ENCODE results near the gene RBKS.

RBKS gene

DNA sequence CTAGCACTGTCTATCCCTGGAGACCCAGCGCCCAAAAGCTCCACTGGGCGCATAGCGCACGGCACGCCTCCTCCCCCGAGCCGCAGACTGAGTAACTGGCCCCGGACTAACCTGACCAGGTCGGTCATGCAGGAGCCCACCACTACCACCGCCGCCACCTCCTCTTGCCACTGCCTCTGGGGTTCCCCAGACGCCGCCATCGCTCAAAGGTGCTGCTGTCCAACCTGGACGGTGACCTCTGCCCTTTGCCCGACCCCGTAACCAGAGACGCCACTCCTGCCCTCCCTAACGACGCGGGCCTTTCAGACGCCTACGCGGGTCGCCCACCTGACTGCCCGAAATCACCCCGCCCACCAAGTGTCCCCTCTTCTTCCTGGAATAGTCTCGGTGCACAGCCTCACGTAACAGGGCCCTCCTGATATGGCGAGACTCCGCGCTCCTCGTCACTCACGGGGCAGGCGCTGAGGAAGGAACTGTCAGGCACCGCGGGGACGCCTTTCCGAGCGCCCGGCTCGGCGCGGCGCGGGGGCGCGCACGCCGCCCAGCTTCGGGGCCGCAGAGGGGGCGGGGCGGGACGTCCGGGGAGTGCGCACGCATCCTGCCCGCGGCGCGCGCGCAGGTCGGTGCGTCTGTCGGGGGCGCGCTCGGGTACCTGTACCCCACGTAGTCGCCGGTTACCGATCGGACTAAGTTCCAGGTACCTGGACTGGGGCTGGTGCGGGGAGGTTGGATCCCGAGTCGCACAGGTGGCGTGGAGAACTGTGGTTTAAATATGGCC lies at the start of gene RBKS, which contains the start of gene BABAM2:
Gene RBKS (minus strand): TSS at position 242 of the 778 bp plus-strand sequence. CDS start 42 bp downstream, at position 200.
Gene BABAM2 (plus strand): TSS at position 584 of the 778 bp plus-strand sequence. CDS start 3,828 bp downstream, outside the sequence.
- DNase-seq: peak; percentile 73

DNA sequence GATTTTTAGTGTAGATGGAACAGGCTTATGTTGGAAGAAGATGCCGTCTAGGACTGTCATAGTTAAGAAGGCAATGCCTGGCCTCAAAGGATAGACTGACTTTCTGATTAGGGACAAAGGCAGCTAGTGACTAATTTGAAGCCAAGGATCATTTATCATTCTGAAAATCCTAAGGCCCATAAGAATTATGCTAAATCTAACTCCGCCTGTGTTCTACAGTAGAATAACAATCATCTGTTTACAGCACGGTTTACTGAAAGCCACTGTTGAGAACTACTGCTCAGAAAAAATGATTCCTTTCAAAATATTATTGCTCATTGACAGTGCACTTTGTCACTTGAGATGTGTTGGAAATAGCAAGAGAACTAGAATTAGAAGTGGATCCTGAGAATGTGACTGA lies 44.8 kb upstream of the RBKS start:
- DNase-seq: no peak

DNA sequence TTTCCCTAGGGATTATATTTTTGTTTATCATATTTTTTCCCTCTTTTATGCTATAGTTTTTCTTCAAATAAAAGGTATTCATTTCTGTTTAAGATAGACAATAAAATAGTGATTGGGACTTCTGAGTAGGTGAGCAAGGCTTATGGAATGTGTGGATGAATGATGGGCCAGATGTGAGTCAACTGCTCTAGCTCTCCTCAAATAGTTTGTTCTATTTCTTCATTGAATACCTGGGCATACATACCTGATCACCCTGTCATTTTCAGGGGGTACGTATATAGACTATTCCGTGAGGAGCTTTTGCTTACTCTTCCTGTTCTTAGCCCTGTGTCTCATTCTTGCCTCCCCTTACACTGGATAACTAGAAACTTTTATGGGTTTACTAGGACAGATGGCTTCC lies 42.2 kb upstream of the RBKS start:
- DNase-seq: no peak

DNA sequence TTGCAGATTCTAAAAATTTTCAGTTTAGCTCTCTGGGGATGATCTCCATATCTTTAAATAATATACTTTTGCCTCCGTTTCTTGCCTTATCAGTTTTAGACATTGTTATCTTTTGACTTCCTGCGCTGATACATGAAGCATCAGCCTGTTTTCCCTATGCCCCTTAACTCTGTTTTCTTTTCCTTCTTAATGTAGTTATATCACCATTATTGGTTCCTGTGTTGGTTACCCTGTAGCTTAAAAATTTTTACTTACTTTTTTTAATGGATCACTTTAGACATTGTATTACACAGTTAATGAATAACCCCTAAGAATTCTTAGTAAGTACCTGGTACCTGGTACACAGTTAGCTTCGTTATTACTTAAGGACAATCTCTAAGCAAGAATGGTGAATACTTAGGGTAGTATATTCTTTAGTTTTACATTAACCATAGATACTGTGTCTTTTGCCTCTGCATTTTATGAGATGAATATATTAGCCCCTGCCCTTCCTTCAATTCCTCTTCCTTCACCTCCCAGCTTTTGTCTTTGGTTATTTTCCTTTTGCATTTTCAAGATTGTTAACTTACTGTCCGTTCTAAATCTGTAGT lies 41.3 kb upstream of the RBKS start:
- DNase-seq: no peak

DNA sequence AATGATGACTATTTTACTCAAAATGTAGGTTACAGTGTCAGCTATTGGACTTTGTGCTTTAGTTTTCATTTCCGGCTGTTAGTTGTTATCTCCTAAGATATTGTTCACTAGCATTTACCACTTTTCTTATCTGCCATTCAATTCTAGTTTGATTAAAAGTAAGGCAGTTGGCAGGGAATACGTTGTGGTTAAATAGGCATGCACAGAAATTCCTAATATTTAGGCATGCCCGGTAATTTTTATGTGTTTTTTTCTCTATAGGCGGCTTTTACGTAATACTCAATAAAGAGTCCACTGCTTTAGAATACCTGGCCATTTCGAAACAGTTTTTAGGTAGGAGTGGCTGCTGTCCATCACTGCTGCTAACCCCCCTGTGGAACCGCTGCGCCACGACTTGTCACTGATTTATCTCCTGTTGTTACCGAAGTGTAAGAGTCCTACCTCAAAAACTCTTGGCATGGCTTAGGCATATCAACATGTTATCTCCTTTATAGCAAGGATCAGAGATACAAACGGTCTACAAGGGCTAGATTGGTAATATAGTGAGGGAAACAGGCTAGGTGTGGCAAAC lies 39.8 kb upstream of the RBKS start:
- no peak for DNase-seq

DNA sequence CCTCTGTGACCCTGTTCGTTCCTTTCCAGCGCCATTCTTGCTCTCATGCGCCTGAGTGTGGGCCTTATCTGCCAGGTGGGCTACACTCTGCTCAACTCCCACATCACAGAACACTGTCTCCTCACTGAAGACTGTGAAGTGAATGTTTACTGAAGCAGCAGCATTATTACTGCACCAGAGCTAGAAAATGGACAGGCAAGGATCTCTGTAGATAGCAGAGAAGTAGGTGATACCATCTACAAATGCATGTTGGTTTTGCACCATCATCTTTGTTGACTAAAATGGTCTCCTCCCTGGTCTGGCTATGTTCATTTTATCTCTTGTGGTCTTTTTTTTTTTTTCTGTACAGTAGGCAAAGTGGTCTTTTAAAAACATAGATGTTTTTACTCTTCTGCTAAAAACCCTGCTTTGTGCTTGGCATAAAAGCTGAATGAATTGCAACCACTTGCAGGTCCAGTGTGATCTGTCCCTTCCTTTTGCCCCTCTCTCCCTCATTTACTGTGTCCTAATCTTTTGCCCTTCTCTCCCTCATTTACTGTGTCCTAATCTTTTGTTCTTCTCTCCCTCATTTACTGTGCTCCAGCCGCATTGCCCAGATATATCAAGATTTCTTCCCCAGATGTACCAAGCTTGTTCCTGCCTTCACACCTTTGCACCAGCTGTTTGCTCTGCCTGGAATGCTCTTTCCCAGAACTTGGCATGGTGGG lies 35.7 kb upstream of the RBKS start:
- no peak for DNase-seq

DNA sequence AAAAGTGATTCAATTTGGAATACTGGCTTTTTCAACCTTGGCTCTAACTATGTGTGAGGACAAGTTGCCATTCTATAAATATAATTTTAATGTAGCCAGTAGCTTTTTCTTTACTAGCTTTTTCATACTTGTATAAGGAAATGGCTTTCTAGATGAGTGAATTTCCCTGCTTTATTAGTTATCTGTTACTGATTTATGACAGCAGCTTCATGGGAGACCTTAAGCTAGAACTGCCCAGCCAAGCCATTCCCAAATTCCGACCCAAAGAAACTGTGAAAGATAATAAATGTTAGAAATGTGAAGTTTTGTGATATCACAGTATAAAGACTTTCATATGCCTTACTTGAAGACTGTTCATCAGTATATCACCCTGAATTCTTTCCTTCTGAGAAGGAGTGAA lies 32.7 kb upstream of the RBKS start:
- DNase-seq: no peak

DNA sequence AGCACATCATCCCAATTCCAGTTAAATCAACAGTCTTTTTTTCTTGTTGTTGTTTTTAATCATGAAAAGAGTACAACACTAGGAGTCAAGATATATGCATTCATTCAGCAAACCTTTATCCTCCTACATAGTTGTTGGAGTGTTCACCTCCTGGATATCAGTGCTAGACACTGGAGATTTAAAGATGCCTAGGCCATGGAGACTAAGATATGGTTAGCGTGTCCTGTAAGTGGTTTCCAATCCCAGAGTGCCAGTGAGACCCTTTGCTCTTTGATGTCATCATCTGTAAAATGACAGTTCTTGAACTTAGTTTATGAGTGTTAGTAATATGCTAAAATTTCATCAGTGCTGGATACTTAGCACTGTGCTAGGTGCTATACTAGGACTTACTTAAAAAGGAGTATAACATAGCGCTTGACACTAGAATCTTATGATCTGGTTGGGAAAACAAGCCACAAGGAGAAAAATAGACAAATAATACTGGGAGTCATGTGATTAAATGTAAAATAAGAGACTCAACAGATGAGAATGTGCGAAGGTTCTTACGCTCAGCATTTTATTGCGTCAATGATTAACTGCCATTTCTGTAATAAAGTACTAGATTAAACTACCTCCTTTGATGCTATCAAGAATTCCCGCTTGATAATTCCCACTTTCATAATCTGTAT lies 31.8 kb upstream of the RBKS start:
- DNase-seq: no peak

DNA sequence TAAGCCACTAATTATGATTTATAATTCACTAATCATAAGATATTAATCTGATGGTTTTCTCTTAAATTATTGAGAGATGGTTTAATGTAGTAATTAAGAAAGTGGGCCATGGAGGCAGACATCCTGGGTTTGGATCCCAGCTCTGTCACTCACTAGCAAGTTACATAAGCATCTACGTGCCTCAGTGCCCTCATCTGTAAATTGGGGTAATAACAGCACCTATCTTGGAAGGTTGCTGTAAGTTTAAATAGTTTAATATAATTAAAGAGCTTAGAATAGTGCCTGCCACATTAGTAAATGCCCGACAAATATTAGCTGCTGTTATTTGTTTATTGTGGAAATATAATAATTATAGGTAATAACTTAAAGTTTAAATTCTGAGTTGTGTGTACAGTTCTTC lies 31.2 kb upstream of the RBKS start:
- no peak for DNase-seq

DNA sequence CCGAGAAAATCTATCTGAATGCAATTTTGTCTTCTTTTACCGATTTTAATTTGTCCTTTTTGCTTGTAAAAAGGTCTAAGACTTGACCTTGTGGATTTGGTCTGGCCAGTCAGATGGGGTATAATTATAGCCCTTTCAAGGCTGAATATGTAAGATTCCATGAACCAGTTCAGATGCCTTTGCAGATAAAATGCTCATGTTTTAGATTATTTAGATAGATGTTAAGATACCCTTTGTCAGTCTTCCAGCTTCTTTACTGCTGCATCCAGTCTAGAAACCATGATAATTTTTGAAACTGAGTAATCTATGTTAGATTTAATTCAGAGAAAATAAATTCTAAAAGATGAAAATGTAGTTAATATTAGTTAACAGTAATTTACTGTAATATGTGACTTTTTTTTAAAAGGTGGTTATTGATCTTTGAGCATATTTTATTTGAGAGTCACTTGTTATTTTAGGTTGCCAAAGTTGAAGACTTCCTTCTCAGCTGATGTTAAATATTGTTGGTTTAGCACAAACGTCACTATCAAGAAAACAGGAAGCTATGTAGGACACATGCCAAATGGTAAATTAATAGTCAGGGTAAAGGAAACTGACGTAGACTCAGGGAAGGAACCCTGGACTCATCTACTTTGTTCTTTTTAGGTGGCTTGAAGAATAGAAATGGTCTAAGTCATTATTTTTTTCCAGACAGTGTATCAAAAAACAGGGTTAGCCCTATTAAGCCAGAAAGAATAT lies 30.1 kb upstream of the RBKS start:
- no peak for DNase-seq

DNA sequence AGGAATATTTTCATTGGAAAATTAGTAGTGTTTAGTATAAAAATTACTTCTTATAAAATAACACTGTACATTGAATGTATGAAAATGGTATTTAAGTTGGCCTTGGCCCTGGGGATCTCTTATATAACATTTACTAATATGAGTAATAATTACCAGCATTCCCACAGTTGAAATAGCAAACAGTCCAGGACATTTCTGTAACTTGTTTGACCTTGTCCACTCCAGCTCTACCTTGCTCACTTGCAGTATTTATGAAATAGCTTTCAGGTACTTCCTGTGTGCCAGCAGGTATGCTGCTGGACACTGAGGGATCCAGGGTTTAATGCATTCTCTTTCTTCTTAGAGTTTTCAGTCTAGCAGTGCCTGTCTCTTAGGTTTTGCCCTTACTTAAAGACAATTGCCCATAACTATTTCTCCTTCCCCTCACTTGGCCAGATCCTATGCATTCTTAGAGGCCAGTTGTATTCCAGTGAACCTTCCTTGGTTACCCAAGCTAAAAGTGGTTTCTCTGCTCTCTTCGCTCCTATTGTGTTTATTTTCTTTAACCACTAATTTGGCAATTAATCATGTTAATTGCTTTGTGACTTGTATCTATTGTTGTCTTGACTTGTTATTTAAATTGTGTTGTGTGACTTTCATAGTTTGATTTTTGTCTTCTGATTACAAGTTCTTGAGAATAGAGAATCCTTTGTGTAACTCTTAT lies 26.3 kb upstream of the RBKS start:
- DNase-seq: no peak

DNA sequence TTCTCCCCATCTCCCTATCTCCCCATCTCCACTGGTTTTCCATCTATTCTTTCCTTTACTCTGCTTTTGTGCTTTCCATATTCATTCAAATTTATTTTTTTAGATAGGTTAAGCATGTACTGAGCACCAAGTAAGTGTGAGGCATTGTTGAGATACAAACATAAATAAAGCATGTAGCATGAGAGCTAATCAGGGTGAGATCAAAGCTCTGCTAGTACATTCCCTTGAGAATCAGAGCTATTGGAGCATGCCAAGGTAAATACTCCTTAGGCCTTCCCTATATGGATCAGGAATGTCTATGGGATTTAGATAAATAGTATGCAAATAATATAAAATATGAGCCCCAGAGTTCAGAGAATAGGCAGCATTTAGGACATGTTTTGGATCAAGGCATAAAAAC lies 25.7 kb upstream of the RBKS start:
- no peak for DNase-seq

DNA sequence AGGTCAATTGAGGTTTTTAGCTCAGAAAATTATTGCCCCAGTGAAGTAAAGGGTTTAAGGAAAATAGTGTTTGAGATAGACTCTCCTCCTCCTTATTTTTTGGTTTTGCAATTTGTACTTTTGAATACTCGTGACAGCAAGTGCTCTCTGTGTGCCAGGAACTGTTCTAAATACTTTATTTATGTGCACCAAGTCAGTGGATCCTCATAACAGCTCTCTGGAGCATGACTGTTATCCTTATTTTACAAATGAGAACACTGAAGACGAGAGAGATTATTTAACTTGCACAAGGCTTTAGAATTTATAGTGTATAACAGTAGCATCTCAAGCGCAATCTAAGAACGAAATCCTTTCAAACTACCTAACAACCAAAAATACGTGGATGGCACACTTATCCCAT lies 25.0 kb upstream of the RBKS start:
- no peak for DNase-seq

DNA sequence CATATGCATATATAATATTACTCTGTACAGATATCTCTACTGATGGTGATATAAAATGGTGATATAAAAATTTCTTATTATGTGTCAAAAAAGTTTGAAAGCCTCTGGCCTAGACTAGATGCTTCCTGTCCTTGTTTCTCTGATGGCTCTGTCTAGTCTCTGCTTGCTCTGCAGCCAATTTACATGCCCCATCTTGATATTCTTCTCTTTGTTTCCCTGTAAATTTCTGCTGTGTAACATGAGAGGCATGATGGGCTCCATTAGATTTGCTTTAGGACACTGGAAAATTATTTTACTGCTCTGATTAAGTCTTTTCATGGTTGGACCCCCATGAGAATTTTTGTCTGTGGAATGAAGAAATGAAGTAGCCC lies 24.6 kb upstream of the RBKS start:
- no peak for DNase-seq

DNA sequence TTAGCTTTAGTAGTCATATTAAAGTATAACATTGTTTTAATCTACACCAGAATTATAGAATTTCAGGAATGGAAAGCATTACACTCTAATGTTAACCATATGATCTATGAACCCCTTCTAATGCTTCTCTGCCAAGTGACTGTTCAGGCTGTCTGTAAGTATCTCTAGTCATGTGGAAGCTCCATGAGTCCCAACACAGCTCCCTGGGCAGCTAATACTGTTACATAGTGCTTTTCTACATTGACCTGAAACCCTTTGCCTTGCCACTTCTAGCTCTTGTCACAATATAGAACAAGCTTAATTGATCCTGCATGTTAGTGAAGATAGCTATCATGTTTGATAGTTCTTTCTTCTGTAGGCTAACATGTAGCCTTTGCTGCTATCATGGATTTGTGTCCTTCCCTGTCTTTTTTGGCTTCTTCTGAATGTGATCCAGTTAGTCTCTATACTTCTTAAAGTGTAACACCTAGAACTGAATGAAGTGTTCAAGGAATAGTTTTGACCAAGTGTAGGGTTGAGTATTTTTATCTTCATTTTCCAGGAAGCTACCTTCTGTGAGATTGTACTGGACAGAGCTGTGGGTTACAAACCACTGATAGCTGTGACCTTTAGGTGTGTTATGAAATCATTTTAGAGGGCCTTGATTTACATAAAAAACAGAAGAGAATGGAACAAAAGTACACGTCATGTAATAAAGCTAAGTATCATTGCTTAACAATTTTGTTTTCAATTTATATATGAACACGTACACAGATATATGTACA lies 24.0 kb upstream of the RBKS start:
- DNase-seq: no peak

DNA sequence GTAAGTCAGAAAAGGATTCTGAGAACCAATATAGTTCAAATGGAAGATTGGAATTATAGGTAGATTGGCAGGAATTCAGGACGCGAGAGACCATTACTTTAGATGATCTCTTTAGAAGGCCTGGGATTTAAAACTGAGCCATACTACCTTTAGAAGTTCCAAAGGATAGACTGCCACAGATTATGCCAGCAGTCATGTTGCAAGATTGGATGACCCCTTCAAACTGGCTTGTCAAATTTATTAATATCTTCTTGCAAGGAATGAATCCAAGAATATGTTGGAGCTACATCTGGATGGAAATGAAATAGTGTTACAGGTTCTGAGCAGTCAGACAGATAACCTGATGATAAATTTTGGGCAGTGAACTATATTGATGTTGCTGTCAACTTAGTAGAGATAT lies 22.3 kb upstream of the RBKS start:
- DNase-seq: no peak

DNA sequence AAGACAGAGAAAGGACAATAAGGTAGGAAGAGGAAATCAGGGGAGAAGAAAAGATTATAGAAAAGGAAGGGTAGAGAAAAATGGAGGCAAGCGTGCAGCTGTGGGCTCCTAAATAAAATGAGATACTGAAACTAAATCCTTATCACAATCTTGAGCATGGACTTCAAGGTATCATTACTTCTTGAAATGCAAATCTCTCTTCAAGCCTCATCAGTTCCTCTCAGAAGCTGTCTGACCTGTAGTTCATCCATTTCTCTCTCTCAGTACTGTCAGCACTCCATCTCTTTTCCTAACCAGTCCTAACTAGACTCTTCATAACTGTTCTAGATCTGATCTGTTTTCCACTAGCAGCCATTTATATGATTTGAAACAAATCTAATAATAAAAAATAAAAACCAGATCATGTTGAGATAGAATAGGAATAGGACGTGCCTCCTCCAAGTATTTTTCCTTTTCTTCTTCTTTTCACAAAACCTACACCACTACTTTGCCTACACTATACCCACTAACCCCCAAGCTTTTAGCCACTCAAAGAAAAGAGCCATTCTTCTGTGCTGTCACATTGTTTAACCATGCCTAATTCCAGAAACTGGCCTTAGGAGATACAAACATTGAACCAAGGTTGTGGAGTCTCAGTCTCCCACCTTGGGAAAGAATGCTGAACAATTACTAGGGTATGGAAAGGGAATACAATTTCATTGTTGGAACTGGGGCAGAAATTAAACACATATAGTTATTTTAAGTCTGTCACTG lies 21.4 kb upstream of the RBKS start:
- DNase-seq: no peak

DNA sequence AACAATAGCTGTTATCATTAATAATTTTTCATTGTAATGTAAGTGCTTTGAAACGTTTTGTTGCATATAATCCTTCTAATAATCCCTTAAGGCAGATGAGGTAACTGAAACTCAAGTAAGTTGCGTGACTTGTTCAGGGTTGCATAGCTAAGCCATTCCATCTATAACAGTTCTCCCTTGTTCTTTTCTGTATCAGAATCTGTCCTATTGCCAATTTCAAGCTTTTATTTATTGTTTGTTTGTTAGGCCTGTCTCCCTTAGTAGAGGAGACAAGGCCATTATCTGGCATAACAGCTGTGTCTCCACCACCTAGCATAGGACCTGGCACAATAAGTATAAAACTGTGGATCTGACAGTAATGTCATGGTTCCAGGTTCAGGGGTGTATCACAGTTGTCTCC lies 19.7 kb upstream of the RBKS start:
- DNase-seq: no peak

DNA sequence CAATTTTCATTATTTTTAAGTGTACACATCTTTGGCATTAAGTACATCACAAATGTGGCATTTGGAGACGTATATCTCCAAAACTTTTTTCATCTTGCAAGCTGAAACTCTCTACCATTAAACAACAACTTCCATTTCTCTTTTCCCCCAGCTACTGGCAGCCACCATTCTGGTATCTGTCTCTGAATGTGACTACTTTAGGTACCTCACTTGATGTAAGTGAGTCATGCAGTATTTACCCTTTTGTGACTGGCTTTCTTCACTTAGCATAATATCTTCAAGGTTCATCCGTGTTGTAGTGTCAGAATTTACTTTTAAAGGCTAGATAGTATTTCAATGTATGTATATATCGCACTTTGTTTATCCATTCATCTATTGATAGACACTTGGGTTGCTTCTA lies 17.4 kb upstream of the RBKS start:
- no peak for DNase-seq

DNA sequence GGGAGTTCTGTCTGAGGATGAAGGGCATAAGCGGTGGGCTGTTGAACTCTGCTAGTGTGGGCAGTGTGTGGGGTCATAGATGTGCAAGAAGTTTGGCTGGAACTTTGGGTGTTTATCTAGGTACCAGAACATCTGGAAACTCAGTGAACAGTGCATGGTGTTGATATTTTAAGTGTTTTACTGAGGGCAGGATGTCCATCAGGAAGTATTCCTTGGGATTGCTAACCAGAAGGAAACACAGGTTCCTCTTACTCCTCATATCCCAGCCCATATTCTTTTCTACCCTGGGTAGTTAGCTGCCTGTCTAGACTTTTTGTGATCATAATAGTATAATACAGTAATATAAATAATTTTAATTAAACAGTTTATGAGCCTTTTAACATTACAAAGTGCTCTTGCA lies 15.9 kb upstream of the RBKS start:
- no peak for DNase-seq

DNA sequence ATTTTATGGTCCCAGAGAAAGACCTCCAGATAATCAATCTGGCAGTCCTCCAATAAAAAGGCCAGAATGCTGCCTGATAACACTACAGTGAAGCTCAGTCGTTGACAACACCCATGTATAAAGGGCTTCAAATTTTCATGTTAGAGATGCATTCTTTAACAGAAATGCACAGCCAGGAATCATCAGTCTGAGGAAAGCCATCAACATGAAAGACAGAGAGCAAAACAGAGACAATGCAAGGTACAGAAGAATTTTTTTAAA lies 14.1 kb upstream of the RBKS start:
- no peak for DNase-seq
